ENCODE measurements around the gene OXTR.

Gene OXTR

GRCh38 chr3:8709801-8710507, 59.5 kb downstream of the OXTR start:
- no peak for TF ChIP-seq ZFX (IDR thresholded peaks at IDR 0.05; ENCODE audit: borderline replicate concordance)
- no peak for TF ChIP-seq CTCF (IDR thresholded peaks at IDR 0.05)
- peak overlapping the region; percentile 57 for H3K27ac ChIP-seq

GRCh38 chr3:8709287-8709686, 60.1 kb downstream of the OXTR start:
- peak overlapping the region; percentile 57; the same call in 1 of the 2 replicates for H3K27ac ChIP-seq
- TF ChIP-seq CTCF (IDR thresholded peaks at IDR 0.05), result no peak
- TF ChIP-seq ZFX (IDR thresholded peaks at IDR 0.05; ENCODE audit: borderline replicate concordance), result no peak

GRCh38 chr3:8705575-8705974, 63.8 kb downstream of the OXTR start:
- TF ChIP-seq ZFX (IDR thresholded peaks at IDR 0.05; ENCODE audit: borderline replicate concordance) (no peak), CTCF (IDR thresholded peaks at IDR 0.05) (no peak)
- H3K27ac ChIP-seq, result no peak overlapping the region

GRCh38 chr3:8702560-8702959, 66.9 kb downstream of the OXTR start:
- TF ChIP-seq CTCF (IDR thresholded peaks at IDR 0.05) (peak; percentile 78), ZFX (IDR thresholded peaks at IDR 0.05; ENCODE audit: borderline replicate concordance) (no peak)
- no peak overlapping the region for H3K27ac ChIP-seq

Measured in 22Rv1 (cell line).